Neural progenitor cell (in vitro differentiated cells): ENCODE results near the gene SPAG8. TPM values are rescaled to one million over a fixed set of nuclear protein-coding genes. Genes with fewer than 3 reads are reported as not detected.

Experiments used
- DNase-seq: peaks from one replicate; pipeline ENCODE4 v3.0.0-alpha.2; 2016; ENCODE audit warnings: low spot score
- H2AFZ ChIP-seq: fragments of 200-600 bp; sonication (generic); replicated peaks from 2 replicates; pipeline ENCODE4 v1.6.1; 2016; ENCODE audit warnings: antibody characterized with exemption
- H3F3A ChIP-seq: fragments of 200-600 bp; sonication (generic); 2 replicates; pipeline ENCODE4 v1.6.1; 2016; ENCODE audit warnings: antibody characterized with exemption, low read depth
- H3K27ac ChIP-seq: fragments of 200-600 bp; sonication (generic); 2 replicates; pipeline ENCODE4 v1.5.1; 2016; ENCODE audit warnings: mild to moderate bottlenecking
- H3K27me3 ChIP-seq: fragments of 200-600 bp; sonication (generic); 2 replicates; pipeline ENCODE4 v1.6.1; 2016; ENCODE audit warnings: mild to moderate bottlenecking, moderate library complexity
- H3K36me3 ChIP-seq: fragments of 200-600 bp; sonication (generic); 2 replicates; pipeline ENCODE4 v1.5.1; 2016
- H3K4me1 ChIP-seq: fragments of 200-600 bp; sonication (generic); 2 replicates; pipeline ENCODE4 v1.6.1; 2016; ENCODE audit warnings: mixed run types
- H3K4me2 ChIP-seq: fragments of 200-600 bp; sonication (generic); 2 replicates; pipeline ENCODE4 v1.6.1; 2016
- H3K4me3 ChIP-seq: fragments of 200-600 bp; sonication (generic); 2 replicates; pipeline ENCODE4 v1.5.1; 2016
- H3K79me2 ChIP-seq: fragments of 200-600 bp; sonication (generic); 2 replicates; pipeline ENCODE4 v1.6.1; 2016; ENCODE audit warnings: low read depth
- H3K9ac ChIP-seq: fragments of 200-600 bp; sonication (generic); 2 replicates; pipeline ENCODE4 v1.6.1; 2016
- H3K9me3 ChIP-seq: fragments of 200-600 bp; sonication (generic); 2 replicates; pipeline ENCODE4 v1.5.1; 2016; ENCODE audit warnings: low read depth
- H4K20me1 ChIP-seq: fragments of 200-600 bp; sonication (generic); 2 replicates; pipeline ENCODE4 v1.6.1; 2016; ENCODE audit warnings: low read depth
- H3K27ac Mint-ChIP-seq: 3 replicates; pipeline ENCODE4 v1.8.0; 2021; ENCODE audit warnings: mixed read lengths
- H3K27me3 Mint-ChIP-seq: 2 replicates; pipeline ENCODE4 v1.8.0; 2022; ENCODE audit warnings: low read depth, mild to moderate bottlenecking, inconsistent platforms, moderate library complexity, mixed read lengths; ENCODE audit not compliant: insufficient read depth
- H3K36me3 Mint-ChIP-seq: 3 replicates; pipeline ENCODE4 v1.8.0; 2021; ENCODE audit warnings: mixed read lengths
- H3K4me1 Mint-ChIP-seq: 3 replicates; pipeline ENCODE4 v1.8.0; 2021; ENCODE audit warnings: mixed read lengths
- H3K4me3 Mint-ChIP-seq: 3 replicates; pipeline ENCODE4 v1.8.0; 2021; ENCODE audit warnings: mild to moderate bottlenecking, moderate library complexity, mixed read lengths
- H3K9me3 Mint-ChIP-seq: 3 replicates; pipeline ENCODE4 v1.8.0; 2020; ENCODE audit warnings: mixed read lengths
- EZH2 ChIP-seq: fragments of 200-600 bp; sonication (generic); IDR thresholded peaks from 2 replicates; pipeline ENCODE4 v1.6.1; 2017; ENCODE audit warnings: antibody characterized with exemption, mild to moderate bottlenecking, moderate library complexity
- EZH2phosphoT487 ChIP-seq: fragments of 200-600 bp; sonication (generic); IDR thresholded peaks from 2 replicates; pipeline ENCODE4 v1.6.1; 2017; ENCODE audit warnings: antibody characterized with exemption
- total RNA-seq: library from RNA; depleted of rRNA; stranded (reverse); fragments of >200 nt; gene quantifications from 2 replicates; pipeline ENCODE4 v1.2.3, GENCODE V29; 2015; ENCODE audit warnings: low replicate concordance
- TF ChIP-seq, protein P1 (sequence below): fragments of 200-600 bp; sonication (generic); IDR thresholded peaks from 2 replicates; pipeline ENCODE4 v1.5.1; 2017; ENCODE audit warnings: antibody characterized with exemption, mild to moderate bottlenecking

Gene SPAG8
- total RNA-seq, 1 donor from 2014 or later, result 1.6 TPM

DNA sequence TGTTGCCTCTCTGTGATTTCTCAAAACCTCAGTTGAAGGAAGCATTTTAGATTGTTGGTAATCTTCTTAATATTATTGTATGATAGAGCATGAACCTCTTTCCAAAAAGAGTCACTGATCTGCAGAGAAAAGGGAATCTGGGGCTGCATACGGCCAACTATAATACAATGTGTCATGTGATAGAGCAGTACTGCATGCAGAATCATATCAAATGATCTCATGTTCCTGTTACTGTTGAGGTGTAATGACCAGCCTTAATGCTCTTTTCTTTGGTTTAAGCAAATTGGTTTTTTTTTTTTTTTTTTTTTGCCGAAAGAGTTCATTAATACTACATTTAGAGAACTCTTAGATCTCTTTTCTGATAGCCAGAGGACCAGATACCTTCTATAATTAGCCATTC lies 45.1 kb downstream of the SPAG8 start:
- no peak overlapping the region for H3K9ac ChIP-seq
- H3K4me1 ChIP-seq, result peaks cover 13% of the 10 kb centered on the region
- H3K36me3 ChIP-seq, result no peaks in the 10 kb centered on the region
- DNase-seq, result no peak
- peaks cover 30% of the 10 kb centered on the region for H4K20me1 ChIP-seq
- H3K27me3 Mint-ChIP-seq, result no peaks in the 10 kb centered on the region
- no peak overlapping the region for H3K4me3 Mint-ChIP-seq
- no peaks in the 10 kb centered on the region for H3K36me3 Mint-ChIP-seq
- H3F3A ChIP-seq, result peaks cover 14% of the 10 kb centered on the region
- no peak overlapping the region for H3K27ac Mint-ChIP-seq
- peaks cover 35% of the 10 kb centered on the region for H3K79me2 ChIP-seq
- TF ChIP-seq, protein P1, sequence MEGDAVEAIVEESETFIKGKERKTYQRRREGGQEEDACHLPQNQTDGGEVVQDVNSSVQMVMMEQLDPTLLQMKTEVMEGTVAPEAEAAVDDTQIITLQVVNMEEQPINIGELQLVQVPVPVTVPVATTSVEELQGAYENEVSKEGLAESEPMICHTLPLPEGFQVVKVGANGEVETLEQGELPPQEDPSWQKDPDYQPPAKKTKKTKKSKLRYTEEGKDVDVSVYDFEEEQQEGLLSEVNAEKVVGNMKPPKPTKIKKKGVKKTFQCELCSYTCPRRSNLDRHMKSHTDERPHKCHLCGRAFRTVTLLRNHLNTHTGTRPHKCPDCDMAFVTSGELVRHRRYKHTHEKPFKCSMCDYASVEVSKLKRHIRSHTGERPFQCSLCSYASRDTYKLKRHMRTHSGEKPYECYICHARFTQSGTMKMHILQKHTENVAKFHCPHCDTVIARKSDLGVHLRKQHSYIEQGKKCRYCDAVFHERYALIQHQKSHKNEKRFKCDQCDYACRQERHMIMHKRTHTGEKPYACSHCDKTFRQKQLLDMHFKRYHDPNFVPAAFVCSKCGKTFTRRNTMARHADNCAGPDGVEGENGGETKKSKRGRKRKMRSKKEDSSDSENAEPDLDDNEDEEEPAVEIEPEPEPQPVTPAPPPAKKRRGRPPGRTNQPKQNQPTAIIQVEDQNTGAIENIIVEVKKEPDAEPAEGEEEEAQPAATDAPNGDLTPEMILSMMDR, result no peak
- no peak for TF ChIP-seq EZH2phosphoT487
- no peak for TF ChIP-seq EZH2
- H3K4me1 Mint-ChIP-seq, result no peaks in the 10 kb centered on the region
- H3K9me3 ChIP-seq, result no peaks in the 10 kb centered on the region
- no peak overlapping the region for H2AFZ ChIP-seq
- H3K27me3 ChIP-seq, result no peaks in the 10 kb centered on the region
- no peak overlapping the region for H3K4me2 ChIP-seq
- no peak overlapping the region for H3K4me3 ChIP-seq
- H3K27ac ChIP-seq, result no peak overlapping the region
- H3K9me3 Mint-ChIP-seq, result no peaks in the 10 kb centered on the region

DNA sequence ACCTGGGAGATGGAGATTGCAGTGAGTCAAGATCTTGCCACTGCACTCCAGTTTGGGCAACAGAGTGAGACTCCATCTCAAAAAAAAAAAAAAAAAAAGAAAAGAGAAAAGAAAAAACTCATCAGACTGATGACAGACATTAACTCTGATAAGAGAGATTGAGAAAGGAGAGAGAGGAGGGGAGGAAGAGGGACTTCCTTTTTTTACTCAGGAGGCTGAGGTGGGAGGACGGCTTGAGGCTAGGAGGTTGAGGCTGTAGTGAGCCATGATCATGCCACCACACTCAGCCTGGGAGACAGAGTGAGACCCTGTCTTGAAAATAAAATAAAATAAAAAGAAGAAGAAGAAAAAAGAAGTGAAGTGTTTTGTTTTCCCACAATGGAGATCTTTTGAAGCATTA lies 48.3 kb downstream of the SPAG8 start:
- Histone ChIP-seq H3K36me3 (no peaks in the 10 kb centered on the region), H3K4me1 (peaks cover 18% of the 10 kb centered on the region), H3K9me3 (no peaks in the 10 kb centered on the region), H3K9ac (no peak overlapping the region), H3F3A (peaks cover 16% of the 10 kb centered on the region), H3K27ac (no peak overlapping the region), H4K20me1 (peaks cover 19% of the 10 kb centered on the region), H2AFZ (no peak overlapping the region), H3K79me2 (peaks cover 67% of the 10 kb centered on the region), H3K27me3 (no peaks in the 10 kb centered on the region), H3K4me2 (no peak overlapping the region), H3K4me3 (no peak overlapping the region)
- H3K9me3 Mint-ChIP-seq, result no peaks in the 10 kb centered on the region
- TF ChIP-seq EZH2, result no peak
- no peak for TF ChIP-seq EZH2phosphoT487
- TF ChIP-seq, protein P1, result no peak
- H3K36me3 Mint-ChIP-seq, result peaks cover 2% of the 10 kb centered on the region
- no peak for DNase-seq
- H3K27ac Mint-ChIP-seq, result no peak overlapping the region
- no peak overlapping the region for H3K4me3 Mint-ChIP-seq
- H3K4me1 Mint-ChIP-seq, result peaks cover 12% of the 10 kb centered on the region
- H3K27me3 Mint-ChIP-seq, result no peaks in the 10 kb centered on the region

DNA sequence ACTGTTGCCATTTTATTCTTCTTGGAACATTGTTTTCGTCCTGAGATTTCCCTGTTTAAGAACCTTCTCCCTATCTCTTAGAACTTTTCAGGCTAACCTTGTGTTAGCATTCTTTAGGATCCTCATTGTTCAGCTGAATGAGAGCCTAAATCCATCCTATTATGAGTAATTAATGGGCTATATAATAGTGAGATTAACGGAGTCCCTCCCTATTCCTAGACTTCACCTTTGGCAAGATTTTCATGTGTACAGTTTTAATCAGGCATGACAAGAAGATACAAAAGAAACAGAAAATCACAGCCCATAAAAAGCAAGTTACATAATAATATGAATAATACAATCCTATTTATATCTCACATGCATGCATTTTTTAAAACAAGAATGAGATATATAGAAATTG lies 48.9 kb downstream of the SPAG8 start:
- H3K4me1 Mint-ChIP-seq, result peaks cover 16% of the 10 kb centered on the region
- Histone ChIP-seq H3K79me2 (peaks cover 74% of the 10 kb centered on the region), H3K27me3 (no peaks in the 10 kb centered on the region), H3F3A (peaks cover 18% of the 10 kb centered on the region), H3K9me3 (no peaks in the 10 kb centered on the region), H3K9ac (no peak overlapping the region), H3K27ac (peak overlapping the region; percentile 69), H3K36me3 (no peaks in the 10 kb centered on the region), H3K4me1 (peaks cover 25% of the 10 kb centered on the region), H3K4me3 (no peak overlapping the region), H2AFZ (no peak overlapping the region), H4K20me1 (peaks cover 13% of the 10 kb centered on the region), H3K4me2 (peak overlapping the region; percentile 53)
- H3K4me3 Mint-ChIP-seq, result no peak overlapping the region
- no peaks in the 10 kb centered on the region for H3K9me3 Mint-ChIP-seq
- peaks cover 2% of the 10 kb centered on the region for H3K36me3 Mint-ChIP-seq
- no peak for DNase-seq
- H3K27me3 Mint-ChIP-seq, result no peaks in the 10 kb centered on the region
- TF ChIP-seq EZH2phosphoT487 (no peak), EZH2 (no peak)
- TF ChIP-seq, protein P1, result no peak
- H3K27ac Mint-ChIP-seq, result no peak overlapping the region

DNA sequence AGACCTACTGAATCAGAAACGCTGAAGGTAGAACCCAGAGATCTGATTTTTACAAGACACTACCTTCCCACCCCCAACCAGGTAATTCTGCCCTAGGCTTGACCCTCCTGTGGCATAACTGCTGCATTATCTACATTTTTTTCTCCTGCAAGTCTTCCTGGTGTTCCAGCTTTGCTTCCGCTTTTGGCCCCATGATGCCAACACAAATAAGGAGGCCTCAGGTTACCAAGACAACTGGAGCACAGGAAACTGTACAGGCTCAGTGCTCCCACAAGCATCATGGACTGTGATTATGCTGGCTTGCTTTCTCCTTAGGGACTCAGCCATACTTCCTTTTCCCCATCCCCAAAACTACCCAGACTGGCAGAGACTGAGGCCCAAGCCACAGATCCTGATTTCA lies 51.4 kb downstream of the SPAG8 start:
- H3K4me1 Mint-ChIP-seq, result peaks cover 27% of the 10 kb centered on the region
- H3K27ac ChIP-seq, result no peak overlapping the region

More for the DNA sequence above, 51.4 kb downstream of the SPAG8 start:
- DNase-seq, result no peak
- Histone ChIP-seq H3K4me3 (no peak overlapping the region), H4K20me1 (peaks cover 11% of the 10 kb centered on the region), H3F3A (peaks cover 43% of the 10 kb centered on the region), H3K36me3 (no peaks in the 10 kb centered on the region), H2AFZ (no peak overlapping the region), H3K9me3 (no peaks in the 10 kb centered on the region), H3K9ac (no peak overlapping the region), H3K4me1 (peaks cover 32% of the 10 kb centered on the region), H3K79me2 (peaks cover 80% of the 10 kb centered on the region), H3K27me3 (no peaks in the 10 kb centered on the region), H3K4me2 (no peak overlapping the region)
- Mint-ChIP-seq H3K27ac (no peak overlapping the region), H3K27me3 (no peaks in the 10 kb centered on the region), H3K36me3 (peaks cover 5% of the 10 kb centered on the region), H3K4me3 (no peak overlapping the region), H3K9me3 (no peaks in the 10 kb centered on the region)
- TF ChIP-seq EZH2phosphoT487, result no peak
- TF ChIP-seq EZH2, result no peak
- TF ChIP-seq, protein P1, result no peak
